OCI-LY1 (cell line): ENCODE results near the gene MACROD2.

Experiments used
- H2AFZ ChIP-seq: fragments of 200-600 bp; sonication (generic), shearing (Covaris generic); 2 replicates; pipeline ENCODE4 v1.6.0; 2014; ENCODE audit warnings: antibody characterized with exemption, mild to moderate bottlenecking, low read length
- H3F3A ChIP-seq: fragments of 200-600 bp; sonication (generic), shearing (Covaris generic); 2 replicates; pipeline ENCODE4 v1.6.0; 2014; ENCODE audit warnings: mild to moderate bottlenecking, antibody characterized with exemption, low read length, moderate library complexity; ENCODE audit not compliant: insufficient read depth
- H3K27ac ChIP-seq: fragments of 200-600 bp; sonication (generic); 2 replicates; pipeline ENCODE4 v1.5.1; 2014; ENCODE audit warnings: low read length, mixed run types, mild to moderate bottlenecking, low read depth; ENCODE audit not compliant: poor library complexity, severe bottlenecking
- H3K27me3 ChIP-seq: fragments of 200-600 bp; sonication (generic); 2 replicates; pipeline ENCODE4 v1.6.0; 2014; ENCODE audit warnings: antibody characterized with exemption, mild to moderate bottlenecking, low read length, moderate library complexity; ENCODE audit not compliant: insufficient read depth
- H3K36me3 ChIP-seq: fragments of 200-600 bp; sonication (generic); 2 replicates; pipeline ENCODE4 v1.6.1; 2014; ENCODE audit warnings: mild to moderate bottlenecking, antibody characterized with exemption, low read length, moderate library complexity, mixed read lengths; ENCODE audit not compliant: insufficient read depth
- H3K4me1 ChIP-seq: fragments of 200-600 bp; sonication (generic); 2 replicates; pipeline ENCODE4 v1.5.1; 2014; ENCODE audit warnings: mild to moderate bottlenecking, low read length, moderate library complexity; ENCODE audit not compliant: insufficient read depth, severe bottlenecking
- H3K4me2 ChIP-seq: fragments of 200-600 bp; sonication (generic), shearing (Covaris generic); 2 replicates; pipeline ENCODE4 v1.6.1; 2014; ENCODE audit warnings: low read length
- H3K4me3 ChIP-seq: fragments of 200-600 bp; sonication (generic); 2 replicates; pipeline ENCODE4 v1.5.1; 2014; ENCODE audit warnings: low read length, low read depth, mild to moderate bottlenecking, mixed read lengths; ENCODE audit not compliant: poor library complexity, severe bottlenecking
- H3K79me2 ChIP-seq: fragments of 200-600 bp; shearing (Covaris generic); 2 replicates; pipeline ENCODE4 v1.6.1; 2016; ENCODE audit warnings: mixed run types, low read length, mixed read lengths; ENCODE audit not compliant: insufficient read depth
- H3K9ac ChIP-seq: fragments of 200-600 bp; sonication (generic), shearing (Covaris generic); 2 replicates; pipeline ENCODE4 v1.6.1; 2014; ENCODE audit warnings: mild to moderate bottlenecking, low read length, mixed read lengths
- H3K9me2 ChIP-seq: fragments of 200-600 bp; sonication (generic), shearing (Covaris generic); 2 replicates; pipeline ENCODE4 v1.6.1; 2014; ENCODE audit warnings: low read depth, mild to moderate bottlenecking, low read length, mixed read lengths
- H3K9me3 ChIP-seq: fragments of 200-600 bp; shearing (Covaris generic); 2 replicates; pipeline ENCODE4 v1.6.1; 2014; ENCODE audit warnings: low read length, mixed read lengths
- H4K20me1 ChIP-seq: fragments of 200-600 bp; sonication (generic), shearing (Covaris generic); 2 replicates; pipeline ENCODE4 v1.6.0; 2016; ENCODE audit warnings: mild to moderate bottlenecking, low read length; ENCODE audit not compliant: insufficient read depth
- CTCF ChIP-seq: fragments of 200-600 bp; sonication (generic), shearing (Covaris generic); IDR thresholded peaks from 2 replicates; pipeline ENCODE4 v1.5.1; 2017; ENCODE audit warnings: mild to moderate bottlenecking, antibody characterized with exemption, low read length, moderate library complexity, mixed read lengths
- EZH2 ChIP-seq: fragments of 200-600 bp; sonication (generic), shearing (Covaris generic); IDR thresholded peaks from 2 replicates; pipeline ENCODE4 v1.8.0; 2017; ENCODE audit warnings: borderline replicate concordance, mixed run types, mild to moderate bottlenecking, antibody characterized with exemption, low read length, moderate library complexity, mixed read lengths

The MACROD2 gene

GRCh38 chr20:14189794-14190402, 194.6 kb downstream of the MACROD2 start:
- no peak overlapping the region for H3K9ac ChIP-seq
- H4K20me1 ChIP-seq = no peaks in the 10 kb centered on the region
- H3K27me3 ChIP-seq = no peaks in the 10 kb centered on the region
- TF ChIP-seq CTCF (peak; percentile 53), EZH2 (no peak)
- no peaks in the 10 kb centered on the region for H3K9me3 ChIP-seq
- no peak overlapping the region for H3K27ac ChIP-seq
- H3K4me1 ChIP-seq = no peaks in the 10 kb centered on the region
- no peaks in the 10 kb centered on the region for H3F3A ChIP-seq
- no peaks in the 10 kb centered on the region for H3K79me2 ChIP-seq
- no peak overlapping the region for H3K4me3 ChIP-seq
- H3K36me3 ChIP-seq = no peaks in the 10 kb centered on the region
- no peak overlapping the region for H3K4me2 ChIP-seq
- no peak overlapping the region for H2AFZ ChIP-seq
- H3K9me2 ChIP-seq = no peaks in the 10 kb centered on the region

- H3F3A ChIP-seq = no peaks in the 10 kb centered on the region
- H3K4me2 ChIP-seq = no peak overlapping the region
These were observed 196.2 kb downstream of the MACROD2 start for GRCh38 chr20:14191559-14191958.

GRCh38 chr20:14193443-14193842, 198.1 kb downstream of the MACROD2 start:
- Histone ChIP-seq H3K4me2 (no peak overlapping the region), H2AFZ (no peak overlapping the region), H3K27ac (no peak overlapping the region), H3K4me3 (no peak overlapping the region), H3F3A (no peaks in the 10 kb centered on the region), H3K9ac (no peak overlapping the region), H3K9me2 (no peaks in the 10 kb centered on the region), H3K9me3 (no peaks in the 10 kb centered on the region), H4K20me1 (no peaks in the 10 kb centered on the region), H3K36me3 (no peaks in the 10 kb centered on the region), H3K4me1 (no peaks in the 10 kb centered on the region), H3K27me3 (no peaks in the 10 kb centered on the region), H3K79me2 (no peaks in the 10 kb centered on the region)
- no peak for TF ChIP-seq EZH2
- no peak for TF ChIP-seq CTCF

More at GRCh38 chr20:14191559-14191958, 196.2 kb downstream of the MACROD2 start:
- no peaks in the 10 kb centered on the region for H3K9me3 ChIP-seq
- no peak overlapping the region for H3K9ac ChIP-seq
- H4K20me1 ChIP-seq = no peaks in the 10 kb centered on the region
- no peak overlapping the region for H3K4me3 ChIP-seq
- TF ChIP-seq EZH2 (no peak), CTCF (no peak)
- no peak overlapping the region for H3K27ac ChIP-seq
- H3K4me1 ChIP-seq = no peaks in the 10 kb centered on the region
- no peaks in the 10 kb centered on the region for H3K27me3 ChIP-seq
- no peak overlapping the region for H2AFZ ChIP-seq
- H3K79me2 ChIP-seq = no peaks in the 10 kb centered on the region
- no peaks in the 10 kb centered on the region for H3K36me3 ChIP-seq
- no peaks in the 10 kb centered on the region for H3K9me2 ChIP-seq
